Activated naive CD8-positive, alpha-beta T cell treated with anti-CD3 and anti-CD28 coated beads, Interleukin-2, amount 50 U/mL, for 24 hours (primary cell): Measurements from ENCODE around the gene TWNK.
A peak's percentile ranks its signal among the peaks of the same experiment; 100 is the strongest.
"Not testable (repeated sequence)": the region's sequence is repeated elsewhere in the genome, so short reads cannot be mapped to it uniquely, and the experiment has no call there.

ENCODE experiments used
- ATAC-seq: fragments of 150-1000 bp; cut with Tn5 transposase; one replicate; pipeline ENCODE4 v1.10.0; 2021
- DNase-seq: peaks from one replicate; pipeline ENCODE4 v3.0.0; 2021
- H3K27ac Mint-ChIP-seq: one replicate; pipeline ENCODE4 v1.8.0; 2021; ENCODE audit warnings: mild to moderate bottlenecking, mixed read lengths
- H3K27me3 Mint-ChIP-seq: one replicate; pipeline ENCODE4 v1.8.0; 2021; ENCODE audit warnings: mixed read lengths
- H3K36me3 Mint-ChIP-seq: one replicate; pipeline ENCODE4 v1.8.0; 2021; ENCODE audit warnings: low read depth, mixed read lengths
- H3K4me1 Mint-ChIP-seq: one replicate; pipeline ENCODE4 v1.8.0; 2021; ENCODE audit warnings: mixed read lengths
- H3K4me3 Mint-ChIP-seq: one replicate; pipeline ENCODE4 v1.8.0; 2021; ENCODE audit warnings: mild to moderate bottlenecking, moderate library complexity, mixed read lengths
- H3K9me3 Mint-ChIP-seq: one replicate; pipeline ENCODE4 v1.8.0; 2021; ENCODE audit warnings: mixed read lengths

Gene TWNK

GRCh38 chr10:101033276-101033675 lies 45.9 kb downstream of the TWNK start:
- no peak for ATAC-seq
- H3K27ac Mint-ChIP-seq = peak overlapping the region; percentile 93
- peaks cover 27% of the 10 kb centered on the region for H3K4me1 Mint-ChIP-seq
- no peak for DNase-seq
- H3K27me3 Mint-ChIP-seq = no peaks in the 10 kb centered on the region
- peaks cover 4% of the 10 kb centered on the region for H3K36me3 Mint-ChIP-seq
- no peaks in the 10 kb centered on the region for H3K9me3 Mint-ChIP-seq
- H3K4me3 Mint-ChIP-seq = peak overlapping the region; percentile 83

GRCh38 chr10:101034404-101034803 lies 47.1 kb downstream of the TWNK start:
- H3K4me3 Mint-ChIP-seq, H3K27me3 Mint-ChIP-seq: not testable (repeated sequence)

GRCh38 chr10:101035314-101035713 lies 48.0 kb downstream of the TWNK start:
- no peak for ATAC-seq
- no peak overlapping the region for H3K4me3 Mint-ChIP-seq
- peaks cover 27% of the 10 kb centered on the region for H3K4me1 Mint-ChIP-seq
- no peaks in the 10 kb centered on the region for H3K27me3 Mint-ChIP-seq
- no peaks in the 10 kb centered on the region for H3K9me3 Mint-ChIP-seq
- no peak overlapping the region for H3K27ac Mint-ChIP-seq
- DNase-seq = no peak
- H3K36me3 Mint-ChIP-seq = peaks cover 4% of the 10 kb centered on the region

More at GRCh38 chr10:101034404-101034803, 47.1 kb downstream of the TWNK start:
- H3K27ac Mint-ChIP-seq, H3K9me3 Mint-ChIP-seq, H3K36me3 Mint-ChIP-seq, ATAC-seq, DNase-seq: not testable (repeated sequence)
- H3K4me1 Mint-ChIP-seq = peaks cover 27% of the 10 kb centered on the region

GRCh38 chr10:101035916-101036702 lies 48.8 kb downstream of the TWNK start:
- H3K36me3 Mint-ChIP-seq = peaks cover 4% of the 10 kb centered on the region
- H3K9me3 Mint-ChIP-seq = no peaks in the 10 kb centered on the region
- H3K4me1 Mint-ChIP-seq = peaks cover 26% of the 10 kb centered on the region
- no peak overlapping the region for H3K4me3 Mint-ChIP-seq
- H3K27me3 Mint-ChIP-seq = no peaks in the 10 kb centered on the region
- no peak for DNase-seq
- H3K27ac Mint-ChIP-seq = no peak overlapping the region
- ATAC-seq = no peak

GRCh38 chr10:101036726-101037125 lies 49.4 kb downstream of the TWNK start:
- Mint-ChIP-seq H3K4me1 (peaks cover 26% of the 10 kb centered on the region), H3K27ac (no peak overlapping the region), H3K4me3 (no peak overlapping the region), H3K36me3 (peaks cover 4% of the 10 kb centered on the region), H3K9me3 (no peaks in the 10 kb centered on the region), H3K27me3 (no peaks in the 10 kb centered on the region)
- ATAC-seq (no peak), DNase-seq (no peak)

GRCh38 chr10:101038484-101038883 lies 51.1 kb downstream of the TWNK start:
- no peak overlapping the region for H3K4me3 Mint-ChIP-seq
- peaks cover 4% of the 10 kb centered on the region for H3K36me3 Mint-ChIP-seq
- no peaks in the 10 kb centered on the region for H3K9me3 Mint-ChIP-seq
- ATAC-seq = no peak
- H3K27ac Mint-ChIP-seq = no peak overlapping the region
- H3K4me1 Mint-ChIP-seq = peaks cover 29% of the 10 kb centered on the region
- DNase-seq = no peak
- H3K27me3 Mint-ChIP-seq = no peaks in the 10 kb centered on the region

GRCh38 chr10:101040061-101040460 lies 52.7 kb downstream of the TWNK start:
- peaks cover 4% of the 10 kb centered on the region for H3K36me3 Mint-ChIP-seq

GRCh38 chr10:101040851-101041250 lies 53.5 kb downstream of the TWNK start:
- no peak overlapping the region for H3K4me3 Mint-ChIP-seq
- H3K27ac Mint-ChIP-seq = no peak overlapping the region
- peaks cover 4% of the 10 kb centered on the region for H3K36me3 Mint-ChIP-seq
- H3K4me1 Mint-ChIP-seq = peaks cover 25% of the 10 kb centered on the region
- DNase-seq (no peak), ATAC-seq (no peak)
- H3K27me3 Mint-ChIP-seq = peaks cover 1% of the 10 kb centered on the region
- H3K9me3 Mint-ChIP-seq = no peaks in the 10 kb centered on the region

More at GRCh38 chr10:101040061-101040460, 52.7 kb downstream of the TWNK start:
- H3K27me3 Mint-ChIP-seq = peaks cover 1% of the 10 kb centered on the region
- H3K27ac Mint-ChIP-seq = no peak overlapping the region
- ATAC-seq (no peak), DNase-seq (no peak)
- H3K4me3 Mint-ChIP-seq = no peak overlapping the region
- H3K9me3 Mint-ChIP-seq = no peaks in the 10 kb centered on the region
- peaks cover 25% of the 10 kb centered on the region for H3K4me1 Mint-ChIP-seq

- Mint-ChIP-seq H3K36me3 (peaks cover 3% of the 10 kb centered on the region), H3K4me3 (no peak overlapping the region), H3K9me3 (no peaks in the 10 kb centered on the region), H3K4me1 (peaks cover 25% of the 10 kb centered on the region), H3K27me3 (peaks cover 3% of the 10 kb centered on the region), H3K27ac (no peak overlapping the region)
- peak; percentile 86 for ATAC-seq
- peak; percentile 72 for DNase-seq
These were observed 54.0 kb downstream of the TWNK start for GRCh38 chr10:101041252-101041761.

GRCh38 chr10:101042118-101042517 lies 54.8 kb downstream of the TWNK start:
- H3K27ac Mint-ChIP-seq = no peak overlapping the region
- peaks cover 11% of the 10 kb centered on the region for H3K27me3 Mint-ChIP-seq
- DNase-seq (no peak), ATAC-seq (no peak)
- no peaks in the 10 kb centered on the region for H3K9me3 Mint-ChIP-seq
- peaks cover 25% of the 10 kb centered on the region for H3K4me1 Mint-ChIP-seq
- peaks cover 3% of the 10 kb centered on the region for H3K36me3 Mint-ChIP-seq
- peak overlapping the region; percentile 91 for H3K4me3 Mint-ChIP-seq

- peak overlapping the region; percentile 91 for H3K4me3 Mint-ChIP-seq
- peak; percentile 93 for DNase-seq
- ATAC-seq = peak; percentile 89
- H3K27me3 Mint-ChIP-seq = peaks cover 18% of the 10 kb centered on the region
- peaks cover 3% of the 10 kb centered on the region for H3K36me3 Mint-ChIP-seq
- H3K4me1 Mint-ChIP-seq = peaks cover 25% of the 10 kb centered on the region
- H3K9me3 Mint-ChIP-seq = no peaks in the 10 kb centered on the region
- H3K27ac Mint-ChIP-seq = peak overlapping the region; percentile 87
These were observed 55.5 kb downstream of the TWNK start for GRCh38 chr10:101042667-101043362.

- Mint-ChIP-seq H3K27ac (peak overlapping the region; percentile 87), H3K27me3 (peaks cover 23% of the 10 kb centered on the region), H3K36me3 (no peaks in the 10 kb centered on the region), H3K4me1 (peaks cover 27% of the 10 kb centered on the region), H3K9me3 (no peaks in the 10 kb centered on the region), H3K4me3 (peak overlapping the region; percentile 91)
- ATAC-seq (no peak), DNase-seq (no peak)
These were observed 56.0 kb downstream of the TWNK start for GRCh38 chr10:101043363-101043707.
